GM19025 (cell line): ENCODE measurements around the gene DAP3.
"Not testable (repeated sequence)": the region's sequence is repeated elsewhere in the genome, so short reads cannot be mapped to it uniquely, and the experiment has no call there.

Experiments used
- ATAC-seq: cut with Tn5 transposase; IDR thresholded peaks from one replicate; pipeline ENCODE4 v1.9.1; 2021; ENCODE audit warnings: mild to moderate bottlenecking, low read depth, moderate library complexity; ENCODE audit not compliant: unreplicated experiment

DAP3 gene

GRCh38 chr1:155763989-155764388, 75.1 kb downstream of the DAP3 start:
- not testable (repeated sequence) for ATAC-seq

- not testable (repeated sequence) for ATAC-seq
These were observed 78.6 kb downstream of the DAP3 start for GRCh38 chr1:155767399-155767989.

- ATAC-seq = no peak
These were observed 80.4 kb downstream of the DAP3 start for GRCh38 chr1:155769257-155769656.

GRCh38 chr1:155773221-155773620, 84.3 kb downstream of the DAP3 start:
- no peak for ATAC-seq

- ATAC-seq = no peak
These were observed 87.5 kb downstream of the DAP3 start for GRCh38 chr1:155776414-155776813.

GRCh38 chr1:155777582-155777981, 88.7 kb downstream of the DAP3 start:
- no peak for ATAC-seq
